Choroid plexus epithelial cell (primary cell): ENCODE measurements around the gene FYCO1.

ENCODE experiments used
- DNase-seq: peaks from one replicate; pipeline ENCODE4 v3.0.0-alpha.2; 2010; ENCODE audit warnings: low read depth
- H3K4me3 ChIP-seq: 2 replicates; pipeline ENCODE4 v1.5.1; 2011; ENCODE audit warnings: low read depth, mild to moderate bottlenecking, control low read depth, low read length, moderate library complexity
- TF ChIP-seq, protein P1 (sequence below): conservative IDR thresholded peaks from 2 replicates; pipeline ENCODE4 v1.5.1; 2011; ENCODE audit warnings: low read depth, mild to moderate bottlenecking, control low read depth, inconsistent platforms, low read length, moderate library complexity

The FYCO1 gene

DNA sequence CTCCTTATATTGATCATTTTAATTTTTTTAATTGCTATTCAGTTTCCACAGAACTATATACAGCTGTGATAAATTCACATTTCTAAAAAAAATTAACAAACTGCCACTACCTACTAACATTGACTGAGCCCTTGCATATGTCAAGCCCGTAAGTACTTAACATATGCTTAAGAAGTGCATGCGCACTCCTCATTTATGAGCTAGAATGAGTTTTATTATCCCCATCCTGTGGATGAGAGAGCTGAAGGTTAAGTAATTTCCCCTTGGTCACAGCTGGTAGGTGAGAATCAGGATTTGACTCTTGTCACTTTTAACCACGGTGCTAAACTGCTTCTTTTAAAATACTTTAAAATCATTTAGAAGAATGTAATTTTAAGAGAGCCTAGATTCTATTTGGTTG lies 26.5 kb downstream of the FYCO1 start:
- DNase-seq = no peak
- TF ChIP-seq, protein P1, sequence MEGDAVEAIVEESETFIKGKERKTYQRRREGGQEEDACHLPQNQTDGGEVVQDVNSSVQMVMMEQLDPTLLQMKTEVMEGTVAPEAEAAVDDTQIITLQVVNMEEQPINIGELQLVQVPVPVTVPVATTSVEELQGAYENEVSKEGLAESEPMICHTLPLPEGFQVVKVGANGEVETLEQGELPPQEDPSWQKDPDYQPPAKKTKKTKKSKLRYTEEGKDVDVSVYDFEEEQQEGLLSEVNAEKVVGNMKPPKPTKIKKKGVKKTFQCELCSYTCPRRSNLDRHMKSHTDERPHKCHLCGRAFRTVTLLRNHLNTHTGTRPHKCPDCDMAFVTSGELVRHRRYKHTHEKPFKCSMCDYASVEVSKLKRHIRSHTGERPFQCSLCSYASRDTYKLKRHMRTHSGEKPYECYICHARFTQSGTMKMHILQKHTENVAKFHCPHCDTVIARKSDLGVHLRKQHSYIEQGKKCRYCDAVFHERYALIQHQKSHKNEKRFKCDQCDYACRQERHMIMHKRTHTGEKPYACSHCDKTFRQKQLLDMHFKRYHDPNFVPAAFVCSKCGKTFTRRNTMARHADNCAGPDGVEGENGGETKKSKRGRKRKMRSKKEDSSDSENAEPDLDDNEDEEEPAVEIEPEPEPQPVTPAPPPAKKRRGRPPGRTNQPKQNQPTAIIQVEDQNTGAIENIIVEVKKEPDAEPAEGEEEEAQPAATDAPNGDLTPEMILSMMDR = no peak
- H3K4me3 ChIP-seq = no peak overlapping the region

DNA sequence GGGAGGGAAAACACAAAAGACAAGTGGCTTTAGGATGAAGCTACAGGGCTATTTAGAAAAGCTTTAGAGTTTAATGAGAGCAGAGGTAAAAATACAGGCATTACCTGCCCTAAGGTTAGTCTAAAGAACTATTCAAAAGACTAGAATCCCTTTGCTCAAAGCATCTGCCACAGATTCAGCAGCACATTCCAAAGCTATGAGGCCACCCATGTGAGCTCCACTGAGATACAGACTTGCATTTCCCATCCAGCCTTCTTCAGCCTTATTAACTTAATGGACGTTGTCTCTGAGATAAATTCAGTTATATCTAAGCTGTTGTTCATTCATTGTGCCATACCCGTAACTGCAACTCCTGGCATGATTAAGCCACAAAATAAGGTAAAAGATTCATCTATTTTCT lies 26.9 kb downstream of the FYCO1 start:
- DNase-seq = peak; percentile 88
- TF ChIP-seq, protein P1 = no peak

DNA sequence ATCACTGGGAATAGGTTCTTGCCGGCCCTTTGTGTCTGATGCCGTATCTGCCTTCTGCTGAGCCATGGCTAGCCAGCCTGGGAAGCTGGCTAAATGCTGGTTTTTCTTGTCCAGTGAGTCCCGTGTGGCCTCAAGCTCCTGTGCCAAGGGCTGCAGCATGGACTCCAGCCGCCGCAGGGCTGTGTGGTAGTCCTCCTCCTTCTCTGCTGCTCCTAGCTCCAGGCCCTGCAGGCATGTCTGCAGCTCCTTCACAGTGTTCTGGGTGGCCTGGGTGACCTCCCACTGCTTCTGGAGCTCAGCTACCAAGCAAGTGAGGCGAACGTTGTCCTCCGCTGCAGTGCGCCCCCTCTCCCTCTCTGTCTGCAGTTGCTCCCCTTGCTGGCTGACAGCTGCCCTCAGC lies 27.5 kb downstream of the FYCO1 start:
- no peak overlapping the region for H3K4me3 ChIP-seq
- no peak for DNase-seq
- TF ChIP-seq, protein P1 = no peak

More for the DNA sequence above, 26.9 kb downstream of the FYCO1 start:
- no peak overlapping the region for H3K4me3 ChIP-seq

DNA sequence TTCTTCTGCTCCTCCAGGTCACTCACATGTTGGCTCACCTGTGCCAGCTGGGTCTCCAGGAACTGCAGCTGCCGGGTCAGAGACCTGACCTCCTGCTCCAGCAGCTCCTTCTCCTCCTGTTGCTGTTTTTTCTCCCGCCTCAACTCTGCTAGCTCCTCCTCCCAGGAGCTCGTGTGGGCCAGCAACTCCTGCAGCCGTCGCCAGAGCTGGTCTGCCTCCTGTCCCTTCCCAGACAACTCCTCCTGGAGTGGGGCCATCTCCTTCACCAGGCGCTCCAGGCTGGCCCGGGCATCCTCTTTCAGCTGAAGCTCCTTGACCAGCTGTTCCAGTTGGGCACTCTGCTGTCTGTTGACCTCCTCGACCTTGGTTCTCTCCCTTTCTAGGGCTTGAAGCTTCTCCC lies 27.9 kb downstream of the FYCO1 start:
- TF ChIP-seq, protein P1 = no peak
- H3K4me3 ChIP-seq = no peak overlapping the region
- DNase-seq = no peak

DNA sequence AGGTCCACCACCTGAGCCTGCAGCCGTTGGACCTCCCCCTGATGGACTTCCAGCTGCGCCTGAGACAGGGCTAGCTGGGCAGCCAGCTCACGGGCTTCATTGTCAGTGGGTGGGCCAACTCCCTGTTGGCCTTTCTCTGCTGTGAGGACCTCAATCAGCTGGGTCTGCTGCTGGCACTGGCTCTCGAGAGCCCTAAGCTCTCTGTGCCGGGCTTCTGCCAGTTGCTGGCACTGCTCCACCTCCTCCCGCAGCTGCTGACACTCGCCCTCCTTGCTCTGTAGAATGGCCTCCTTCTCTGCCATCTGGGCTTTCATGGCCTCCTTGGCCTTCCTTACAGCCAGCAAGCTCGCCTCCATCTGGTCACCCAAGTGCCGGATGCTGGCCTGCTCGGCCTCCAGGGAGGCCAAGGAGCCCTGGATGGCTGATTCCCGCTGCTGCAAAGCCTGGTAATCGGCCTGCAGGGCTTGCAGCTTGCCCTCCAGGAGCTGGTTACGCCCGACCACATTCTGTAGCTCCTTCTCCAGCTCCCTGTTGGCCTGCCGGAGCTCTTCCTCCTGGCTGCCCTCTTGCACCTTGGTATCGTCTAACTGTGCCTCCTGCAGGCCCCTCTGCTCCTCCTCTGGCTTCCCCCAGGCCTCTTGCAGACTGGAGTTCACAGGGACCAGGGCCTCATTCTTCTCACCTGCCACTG lies 28.5 kb downstream of the FYCO1 start:
- DNase-seq = no peak
- no peak overlapping the region for H3K4me3 ChIP-seq
- TF ChIP-seq, protein P1 = no peak

DNA sequence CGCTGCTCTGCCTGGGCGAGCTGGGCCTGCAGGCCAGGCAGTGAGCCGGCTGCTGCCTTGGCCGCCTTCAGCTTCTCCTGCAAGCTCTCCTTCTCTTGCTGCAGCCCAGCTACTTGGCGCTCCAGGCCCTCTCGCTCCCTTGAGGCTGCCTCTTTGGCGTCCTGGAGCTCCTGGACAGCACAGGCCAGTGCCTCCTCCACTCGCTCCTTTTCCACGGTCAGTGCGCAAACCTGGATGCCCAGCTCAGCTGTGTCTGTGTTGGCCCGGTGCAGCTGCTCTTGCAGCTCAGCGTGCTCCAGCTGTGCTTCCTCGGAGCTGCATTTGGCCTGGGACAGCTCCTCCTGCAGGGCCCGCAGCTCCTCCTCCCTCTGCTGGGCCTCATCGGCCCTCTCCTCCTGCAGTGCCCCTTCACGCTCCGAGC lies 29.2 kb downstream of the FYCO1 start:
- no peak overlapping the region for H3K4me3 ChIP-seq
- TF ChIP-seq, protein P1 = peak; percentile 6
- no peak for DNase-seq

DNA sequence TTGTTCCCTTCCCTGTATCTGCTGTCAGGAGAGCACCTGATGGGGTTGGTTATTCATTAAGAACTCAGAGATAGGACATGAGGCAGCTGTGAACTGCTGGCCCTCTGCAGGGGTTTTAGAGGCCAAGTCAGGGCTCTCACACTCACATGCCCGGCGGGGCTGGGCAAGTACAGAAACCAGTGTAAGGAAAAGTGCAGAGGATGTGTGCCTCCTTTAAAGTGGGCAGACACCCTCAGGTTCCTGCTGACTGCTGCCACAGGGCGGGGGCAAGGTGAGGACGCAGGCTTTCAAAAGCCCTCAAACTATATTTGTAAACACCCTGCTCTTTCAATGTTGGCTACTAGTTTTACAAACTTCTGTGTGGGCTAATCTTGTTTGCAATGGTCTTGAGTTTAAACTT lies 30.0 kb downstream of the FYCO1 start:
- H3K4me3 ChIP-seq = no peak overlapping the region
- no peak for DNase-seq
- TF ChIP-seq, protein P1 = no peak
